AG09319 (cell line): Measurements from ENCODE around the gene TEN1.
"Not testable (repeated sequence)": the region's sequence is repeated elsewhere in the genome, so short reads cannot be mapped to it uniquely, and the experiment has no call there.

Source experiments
- DNase-seq: peaks from one replicate; pipeline ENCODE4 v3.0.0-alpha.2; 2010; ENCODE audit warnings: low read depth; ENCODE audit errors: extremely low read depth
- CTCF ChIP-seq: IDR thresholded peaks from 2 replicates; pipeline ENCODE4 v1.5.1; 2011; ENCODE audit warnings: low read depth, mild to moderate bottlenecking, inconsistent platforms, low read length, moderate library complexity

The TEN1 gene

GRCh38 chr17:75959839-75960511, 19.1 kb upstream of the TEN1 start:
- no peak for DNase-seq
- TF ChIP-seq CTCF = no peak

- DNase-seq = no peak
- TF ChIP-seq CTCF = no peak
Measured at GRCh38 chr17:75965468-75965867, 13.6 kb upstream of the TEN1 start.

GRCh38 chr17:75969044-75969443, 10.0 kb upstream of the TEN1 start:
- DNase-seq = not testable (repeated sequence)

- TF ChIP-seq CTCF = no peak
Measured at GRCh38 chr17:75970011-75970523, 9.0 kb upstream of the TEN1 start.

GRCh38 chr17:75970626-75971025, 8.4 kb upstream of the TEN1 start:
- TF ChIP-seq CTCF = no peak
- no peak for DNase-seq

More at GRCh38 chr17:75970011-75970523, 9.0 kb upstream of the TEN1 start:
- DNase-seq = no peak

GRCh38 chr17:75975187-75975586, 3.9 kb upstream of the TEN1 start:
- DNase-seq = not testable (repeated sequence)

GRCh38 chr17:75975757-75976174, 3.3 kb upstream of the TEN1 start:
- no peak for TF ChIP-seq CTCF
- no peak for DNase-seq

GRCh38 chr17:75976175-75976848, 2.7 kb upstream of the TEN1 start:
- no peak for DNase-seq
- TF ChIP-seq CTCF = no peak
